GM18861 (cell line): Measurements from ENCODE around the gene RALGAPA2.

Experiments used
- ATAC-seq: cut with Tn5 transposase; IDR thresholded peaks from one replicate; pipeline ENCODE4 v1.9.1; 2021; ENCODE audit not compliant: unreplicated experiment

Gene RALGAPA2

DNA sequence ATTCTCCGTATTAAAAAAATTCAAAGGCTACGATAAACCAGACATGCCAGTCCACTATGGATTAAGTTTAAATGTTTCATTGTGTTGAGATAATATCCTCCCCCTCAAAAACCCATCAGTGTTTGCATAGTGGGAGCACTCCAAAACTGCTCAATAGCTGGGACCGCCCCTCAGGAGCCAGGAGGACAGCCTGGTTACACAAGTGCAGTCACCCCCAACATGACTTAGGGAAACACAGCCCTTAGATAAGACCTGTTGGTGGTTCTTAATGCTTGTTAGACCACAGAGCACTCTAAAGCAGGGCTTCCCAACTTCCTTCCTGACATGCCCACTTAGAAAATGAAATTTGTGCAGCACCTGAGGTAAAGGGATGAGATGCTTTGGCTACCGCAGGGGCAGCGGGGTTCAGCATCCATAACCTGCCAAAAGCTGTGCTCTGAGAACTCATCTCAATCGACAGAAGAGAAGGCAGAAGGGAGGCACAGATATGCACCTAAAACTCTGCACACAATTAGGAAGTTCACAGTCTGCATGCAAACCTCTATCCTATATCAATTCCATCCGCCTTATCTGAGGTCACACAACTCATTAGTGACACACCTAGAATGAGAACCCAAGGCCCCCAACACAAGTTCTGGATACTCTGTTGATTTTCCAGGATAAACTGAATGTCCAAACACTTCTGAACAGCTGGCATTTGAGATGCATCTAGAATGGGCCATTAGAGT lies 74.3 kb downstream of the RALGAPA2 start:
- ATAC-seq, result no peak

DNA sequence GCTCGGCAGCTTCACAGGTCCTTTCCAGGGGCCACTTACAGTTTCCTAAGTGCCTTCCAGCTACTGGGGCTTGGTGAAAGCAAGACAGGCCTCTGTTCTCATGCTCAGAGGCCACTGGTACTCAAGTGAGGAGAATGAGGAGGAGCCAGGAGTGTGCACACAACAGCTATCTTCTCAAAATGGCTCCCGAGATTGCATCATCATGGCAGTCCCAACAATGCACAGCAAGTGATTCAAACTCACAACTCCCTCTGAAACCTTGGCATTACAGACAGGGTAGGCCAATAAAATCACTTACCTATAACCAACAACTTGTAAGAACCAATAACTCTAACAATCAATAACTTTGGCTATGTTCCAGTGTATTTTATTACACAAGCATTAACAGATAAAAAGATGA lies 77.4 kb downstream of the RALGAPA2 start:
- no peak for ATAC-seq

DNA sequence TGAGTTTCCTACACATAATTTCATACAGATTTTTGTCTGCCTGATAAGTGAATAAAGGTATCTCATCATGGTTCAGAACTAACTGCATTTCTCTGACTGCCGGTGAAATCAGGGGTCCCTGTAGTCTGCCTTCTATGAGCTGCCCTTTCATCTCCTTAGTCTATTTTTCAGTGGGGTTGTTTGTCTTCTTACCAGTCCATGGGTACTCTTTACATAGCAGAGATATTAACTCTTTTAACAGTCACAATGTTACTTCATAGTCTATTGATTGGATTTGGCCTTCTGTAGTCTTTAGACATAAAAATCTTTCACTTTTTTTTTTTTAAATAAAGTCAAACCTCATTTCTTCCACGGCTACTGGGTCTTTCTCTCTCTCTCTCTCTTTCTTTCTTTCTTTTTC lies 79.8 kb downstream of the RALGAPA2 start:
- no peak for ATAC-seq

DNA sequence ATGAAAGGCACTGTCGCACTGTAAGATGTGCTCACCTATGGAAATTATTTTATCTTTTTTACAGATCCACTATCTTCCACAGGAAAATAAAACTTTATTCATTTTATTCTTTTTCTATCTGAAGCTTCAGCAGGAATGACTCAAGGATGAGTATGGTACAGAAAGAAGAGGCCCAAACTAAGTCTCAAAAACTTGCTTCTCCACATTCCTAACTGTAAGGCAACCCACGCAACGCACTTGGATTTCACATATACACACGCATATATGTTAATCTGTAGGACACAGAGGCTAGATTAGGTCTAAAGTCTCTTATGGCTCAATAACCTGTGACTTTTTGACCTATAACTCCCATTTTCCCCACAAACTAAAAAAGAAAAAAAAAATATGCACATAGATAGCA lies 81.9 kb downstream of the RALGAPA2 start:
- ATAC-seq, result no peak

DNA sequence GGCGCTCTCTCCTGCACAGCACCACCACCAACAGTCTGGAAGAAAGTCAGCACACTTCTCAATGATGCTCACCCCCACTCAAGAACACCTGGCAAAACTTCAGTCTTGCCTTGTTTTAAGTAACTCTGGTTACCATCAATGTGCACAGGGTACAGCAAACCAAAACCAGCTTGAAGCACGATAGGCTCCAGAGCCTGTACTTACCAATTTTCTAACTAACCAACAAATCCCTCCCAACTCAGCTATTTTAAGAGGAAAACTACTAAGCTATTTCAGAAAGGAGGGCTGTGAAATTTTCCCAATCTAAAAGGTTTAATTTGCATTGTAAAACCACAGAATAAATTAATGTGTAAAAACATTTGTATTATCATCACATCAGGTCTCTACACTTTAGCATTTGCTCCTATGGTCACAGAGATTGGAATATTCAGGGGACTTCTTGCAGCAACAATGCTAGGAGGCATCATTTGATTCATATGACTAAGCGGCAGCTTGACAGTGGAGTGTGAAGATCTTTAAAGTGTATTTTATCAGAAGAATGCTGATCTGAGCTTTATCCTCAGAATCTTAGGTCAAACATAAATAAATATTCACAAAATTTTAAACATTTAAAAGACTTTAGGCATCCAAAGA lies 82.8 kb downstream of the RALGAPA2 start:
- ATAC-seq, result no peak

DNA sequence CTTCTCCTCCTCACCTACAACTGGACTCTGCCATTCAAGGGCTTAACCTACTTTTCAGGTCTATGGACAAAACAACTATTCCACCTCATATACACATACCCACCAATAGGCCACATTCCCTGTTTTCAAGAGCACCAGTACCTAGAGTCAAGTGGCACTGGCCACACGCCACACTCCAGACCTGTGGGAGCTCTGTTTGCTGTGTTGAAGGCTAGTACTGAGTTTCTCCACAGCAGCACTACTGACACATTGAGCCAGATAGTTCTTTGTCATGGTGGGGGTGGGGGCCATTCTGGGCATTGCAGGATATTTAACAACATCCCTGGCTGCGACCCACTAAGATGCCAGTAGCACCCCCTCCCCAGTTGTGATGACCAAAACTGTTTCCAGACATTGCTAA lies 84.1 kb downstream of the RALGAPA2 start:
- no peak for ATAC-seq

DNA sequence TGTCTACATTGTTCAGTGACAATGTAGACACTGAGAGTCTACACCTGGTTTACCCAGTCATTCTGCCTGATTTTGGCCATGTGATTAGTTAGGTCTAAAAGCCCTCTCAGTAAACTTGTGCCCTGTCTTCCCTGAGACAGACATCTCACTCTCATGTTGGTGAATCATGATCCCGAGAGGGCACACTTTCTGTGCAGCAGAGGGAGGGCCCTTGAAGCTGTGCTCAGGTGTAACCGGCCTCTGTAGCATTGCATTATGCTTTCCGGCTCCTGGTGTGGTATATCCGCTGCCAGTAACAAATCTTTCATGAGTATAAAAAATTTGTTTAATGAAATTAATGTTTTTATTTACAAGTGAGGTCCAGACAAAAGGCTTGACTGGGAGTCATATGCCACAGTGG lies 85.0 kb downstream of the RALGAPA2 start:
- no peak for ATAC-seq

DNA sequence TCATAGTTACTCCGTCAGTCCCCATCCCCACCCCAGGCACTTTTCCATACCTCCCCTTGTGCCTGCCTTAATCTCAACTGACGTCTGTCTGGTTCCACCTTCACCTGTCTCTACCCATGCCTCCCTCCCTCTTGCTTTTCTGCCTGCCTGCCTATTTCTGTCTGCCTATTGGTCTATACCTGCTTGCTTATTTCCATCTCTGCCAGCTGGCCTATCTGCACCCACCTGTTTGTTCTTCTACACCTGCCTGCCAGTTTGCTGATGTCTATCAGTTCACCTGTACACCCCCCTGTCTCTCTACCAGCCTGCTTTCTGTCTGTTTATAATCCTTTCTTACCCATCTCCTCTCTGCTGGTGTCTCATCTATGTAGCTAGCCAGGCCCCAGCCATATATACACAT lies 87.5 kb downstream of the RALGAPA2 start:
- no peak for ATAC-seq

DNA sequence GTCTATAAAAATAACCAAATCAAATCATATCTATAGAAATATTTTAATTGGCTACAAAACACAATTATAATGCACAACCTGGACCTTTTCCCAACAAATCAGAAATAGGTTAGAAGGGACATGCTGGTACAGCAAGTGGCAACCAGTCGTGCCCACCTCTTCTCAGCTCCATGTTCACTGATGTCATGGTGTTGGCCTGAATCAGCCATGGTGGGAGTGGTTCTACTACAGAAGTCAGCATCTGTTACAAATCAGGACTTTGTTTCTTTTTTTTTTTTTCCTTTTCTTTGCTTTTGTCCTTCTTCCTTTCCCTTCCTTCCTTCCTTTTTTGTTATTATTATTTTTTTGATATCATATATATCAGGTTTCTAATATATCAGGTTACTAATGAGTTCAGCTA lies 91.2 kb downstream of the RALGAPA2 start:
- no peak for ATAC-seq

DNA sequence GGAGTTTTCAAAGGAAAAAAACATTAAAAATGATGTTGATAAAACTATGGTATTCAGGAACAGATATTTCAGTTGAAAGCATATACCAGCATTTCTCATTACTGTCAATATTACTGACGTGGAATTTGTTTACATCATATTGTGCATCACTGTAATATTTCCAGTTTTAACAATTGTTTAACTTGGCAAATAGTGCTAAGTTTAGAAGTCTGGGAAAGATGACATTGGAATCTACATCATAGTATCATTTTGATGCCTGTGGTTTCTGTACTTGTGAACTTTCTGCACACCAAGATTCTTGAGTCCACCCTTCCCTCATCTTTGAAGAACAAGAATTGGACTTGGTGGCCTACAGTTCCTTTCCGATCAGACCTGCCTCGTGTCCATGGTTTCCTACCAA lies 98.1 kb downstream of the RALGAPA2 start:
- ATAC-seq, result no peak

DNA sequence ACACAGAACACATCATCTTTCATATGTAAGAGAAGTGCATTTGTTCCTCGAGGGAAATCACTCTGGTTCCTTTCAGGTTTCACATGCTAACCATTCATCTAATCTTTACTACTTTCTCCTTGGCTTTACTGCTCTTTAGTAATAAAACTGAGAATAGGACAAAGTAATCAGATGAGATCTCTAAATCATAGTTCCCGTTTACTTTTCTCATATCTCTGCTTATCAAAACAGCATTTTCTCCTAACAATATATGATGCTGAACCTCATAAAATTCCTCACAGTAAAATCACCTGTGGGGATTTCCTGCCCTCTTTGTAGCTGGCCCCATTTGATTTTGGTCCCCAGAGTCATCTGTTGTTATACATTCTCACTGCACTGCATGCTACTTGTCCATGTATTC lies 100.2 kb downstream of the RALGAPA2 start:
- ATAC-seq, result no peak

DNA sequence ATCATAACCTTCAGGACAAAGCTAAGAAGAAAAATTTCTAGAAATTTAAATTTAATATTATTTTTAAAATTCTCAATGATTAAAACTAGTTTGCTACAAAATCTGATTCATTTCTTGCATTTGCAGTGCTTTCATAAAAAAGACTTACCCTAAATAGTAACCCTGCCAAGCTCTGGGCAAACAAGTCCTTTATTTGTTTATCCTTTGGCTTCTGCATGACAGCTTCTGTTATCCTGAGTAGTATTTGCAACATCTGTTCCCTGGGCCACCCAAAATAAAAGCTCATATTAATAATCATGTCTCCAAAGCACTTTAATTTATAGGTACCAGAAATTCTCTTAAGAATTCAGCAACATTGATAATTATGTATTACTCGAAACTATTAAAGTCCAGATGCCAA lies 101.3 kb downstream of the RALGAPA2 start:
- ATAC-seq, result no peak

DNA sequence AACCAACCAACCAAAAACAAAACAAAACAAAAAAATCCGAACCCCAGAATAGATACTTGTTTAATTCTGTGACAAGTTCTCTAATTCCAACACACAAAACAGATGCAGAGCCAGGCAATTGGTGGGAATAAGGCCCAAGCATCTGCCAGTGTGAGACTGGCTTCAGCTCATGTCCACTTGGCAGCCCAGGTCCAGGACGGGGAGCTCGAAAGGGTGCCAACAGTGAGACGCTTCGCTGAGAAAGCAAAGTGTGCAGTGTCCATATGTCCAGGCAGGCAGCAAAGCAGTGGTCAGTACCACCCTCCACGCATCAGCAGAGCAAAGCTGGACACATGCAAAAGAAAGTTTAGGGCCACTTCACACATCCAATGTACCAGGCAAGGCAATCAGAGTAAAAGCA lies 102.9 kb downstream of the RALGAPA2 start:
- no peak for ATAC-seq

DNA sequence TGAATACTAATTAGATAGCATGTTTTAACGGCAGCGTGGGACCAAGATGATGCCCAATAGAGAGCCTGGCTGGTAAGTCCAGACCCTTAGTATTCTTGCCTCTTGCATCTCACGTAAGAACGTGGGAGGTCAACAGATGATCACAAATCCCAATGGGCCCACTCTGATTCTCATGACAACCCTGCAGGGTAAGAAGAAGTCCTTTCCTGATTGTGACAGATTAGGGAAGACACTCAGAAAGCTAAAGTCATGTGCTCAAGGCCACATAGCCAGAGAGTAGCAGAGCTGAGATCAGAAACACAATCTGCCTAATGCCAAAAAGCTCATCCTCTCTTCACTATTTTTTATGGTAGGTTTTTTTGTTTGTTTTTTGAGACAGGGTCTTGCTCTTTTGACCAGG lies 103.8 kb downstream of the RALGAPA2 start:
- no peak for ATAC-seq

DNA sequence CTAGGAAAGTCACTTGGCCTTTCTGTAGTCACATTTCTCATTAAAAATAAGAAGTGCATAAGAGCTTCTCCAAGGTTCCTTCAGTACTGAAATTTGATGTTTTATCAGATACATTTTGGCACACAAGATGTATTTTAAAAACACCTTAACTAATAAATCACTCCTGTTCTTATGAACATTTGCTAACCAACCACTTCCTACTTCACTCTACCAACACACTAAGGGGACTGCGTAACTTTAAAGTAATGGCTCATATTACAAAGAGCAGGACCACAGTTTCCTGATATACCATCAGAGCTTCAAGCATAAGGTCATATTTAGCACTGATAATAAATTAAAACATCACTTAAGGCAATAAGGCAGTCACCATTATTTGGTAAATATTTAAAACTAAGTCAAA lies 104.4 kb downstream of the RALGAPA2 start:
- no peak for ATAC-seq

DNA sequence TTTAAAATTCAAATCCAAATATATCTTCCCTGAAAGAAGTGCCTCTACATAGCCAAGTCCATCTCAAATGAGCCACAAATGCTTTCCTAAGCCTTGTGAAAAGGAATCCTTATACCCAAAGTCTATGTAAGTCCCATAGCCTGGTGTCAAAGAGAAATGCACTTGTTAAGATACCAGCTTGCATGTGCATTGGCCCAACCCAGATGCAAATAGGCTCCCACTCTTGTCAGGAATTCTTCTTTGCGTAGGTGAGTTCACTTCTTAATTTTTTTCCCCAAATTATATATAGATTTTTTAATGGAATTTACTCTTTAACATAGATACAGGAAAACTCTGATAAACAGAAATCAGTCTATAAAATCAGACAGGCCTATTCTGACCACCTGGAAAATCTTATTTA lies 105.6 kb downstream of the RALGAPA2 start:
- no peak for ATAC-seq

DNA sequence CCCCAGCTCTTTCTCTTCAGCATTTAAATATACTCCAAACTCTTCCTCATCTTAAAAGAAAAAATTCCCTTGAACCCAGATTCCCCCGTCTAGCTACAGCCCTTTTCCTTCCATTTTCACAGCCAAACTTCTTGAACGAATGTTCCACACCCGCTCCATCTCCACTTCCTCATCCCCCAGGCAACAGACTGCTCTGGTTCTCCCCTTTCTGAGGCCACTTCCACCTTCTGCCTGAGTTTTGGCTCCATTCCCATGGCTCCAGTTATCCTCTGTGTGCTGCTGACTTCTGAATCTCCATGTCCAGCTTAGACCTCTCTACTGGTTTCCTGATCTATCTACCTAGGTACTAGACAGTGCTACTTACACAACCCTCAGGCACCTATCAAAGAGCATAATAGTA lies 106.4 kb downstream of the RALGAPA2 start:
- no peak for ATAC-seq

DNA sequence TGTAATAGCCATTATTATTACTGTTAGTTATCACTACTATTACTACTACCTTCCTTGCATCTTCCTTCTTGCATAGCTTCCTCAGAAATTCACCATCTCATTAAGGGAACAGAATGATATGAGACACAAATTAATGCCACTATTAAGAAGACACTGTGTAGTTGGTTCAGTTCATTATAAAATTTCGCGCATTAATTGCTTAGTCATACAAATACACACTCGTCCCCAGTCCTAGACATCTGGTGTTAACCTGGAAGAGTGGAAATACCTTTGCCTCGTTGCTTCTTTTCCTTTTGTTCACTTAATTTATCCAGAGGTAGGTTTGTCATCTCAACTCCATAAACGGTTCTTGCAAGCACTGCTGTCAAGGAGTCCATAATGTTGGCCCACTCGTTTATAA lies 107.5 kb downstream of the RALGAPA2 start:
- no peak for ATAC-seq

DNA sequence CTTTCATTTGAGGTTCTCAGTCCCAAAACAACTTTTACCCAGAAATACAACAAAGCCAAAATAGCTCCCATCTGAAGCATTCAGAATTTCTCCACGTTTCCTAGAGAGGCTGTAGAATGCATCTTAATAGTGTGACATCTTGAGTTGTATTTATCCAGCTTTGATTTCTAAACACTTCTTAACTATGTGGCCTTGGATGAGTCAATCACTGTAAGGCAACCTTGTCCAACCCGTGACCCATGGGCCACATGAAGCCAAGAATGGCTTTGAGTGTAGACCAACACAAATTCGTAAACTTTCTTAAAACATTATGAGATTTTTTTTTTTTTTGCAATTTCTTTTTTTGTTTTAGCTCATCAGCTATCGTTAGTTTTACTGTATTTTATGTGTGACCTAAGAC lies 108.1 kb downstream of the RALGAPA2 start:
- no peak for ATAC-seq

DNA sequence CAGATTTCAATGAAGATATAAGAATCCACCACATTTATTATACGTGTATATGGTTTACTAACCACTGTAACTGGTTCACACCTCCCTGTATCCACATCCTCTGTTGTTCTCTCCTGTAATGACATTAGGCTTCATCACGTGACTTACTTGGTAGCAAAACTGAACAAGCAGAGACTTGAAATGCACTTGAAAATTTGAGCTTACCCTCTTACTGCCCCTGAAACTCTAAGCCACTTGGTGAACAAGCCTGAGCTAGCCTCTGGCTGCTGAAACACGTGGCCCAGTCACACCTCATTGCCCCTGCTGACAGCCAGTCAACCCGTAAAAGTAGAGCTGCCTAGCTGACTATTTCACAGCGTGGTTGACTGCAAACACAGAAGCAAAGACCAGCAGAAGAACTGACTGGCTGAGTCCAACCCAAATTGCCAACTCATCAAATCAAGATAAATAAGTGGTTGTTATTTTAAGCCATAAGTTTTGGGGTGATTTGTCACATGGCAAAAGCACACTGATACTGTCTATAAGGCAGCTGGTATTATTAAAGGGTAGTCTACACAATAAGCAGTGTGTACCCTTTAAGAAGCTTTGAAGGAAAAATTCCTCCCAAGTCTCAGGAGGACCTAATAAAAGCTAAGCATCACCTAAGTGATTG lies 109.0 kb downstream of the RALGAPA2 start:
- peak; percentile 95 for ATAC-seq

DNA sequence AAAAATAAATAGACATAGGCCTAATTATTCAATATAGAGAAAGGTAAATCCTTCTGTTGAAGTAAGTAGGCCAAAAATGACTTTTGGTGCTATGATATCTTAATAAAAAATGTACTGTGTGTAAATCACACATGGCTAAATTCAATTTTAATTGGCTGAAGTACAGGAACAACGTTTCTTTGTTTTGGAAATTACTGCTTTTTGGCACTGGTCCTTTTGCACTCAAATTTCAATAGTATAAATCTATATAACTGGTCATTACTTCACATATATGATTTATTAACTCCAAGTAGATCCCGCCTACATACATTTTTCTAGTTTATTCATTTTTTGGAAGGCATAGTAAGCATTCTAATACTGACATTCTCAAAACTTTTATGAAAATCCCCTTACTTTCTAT lies 114.5 kb downstream of the RALGAPA2 start:
- no peak for ATAC-seq

DNA sequence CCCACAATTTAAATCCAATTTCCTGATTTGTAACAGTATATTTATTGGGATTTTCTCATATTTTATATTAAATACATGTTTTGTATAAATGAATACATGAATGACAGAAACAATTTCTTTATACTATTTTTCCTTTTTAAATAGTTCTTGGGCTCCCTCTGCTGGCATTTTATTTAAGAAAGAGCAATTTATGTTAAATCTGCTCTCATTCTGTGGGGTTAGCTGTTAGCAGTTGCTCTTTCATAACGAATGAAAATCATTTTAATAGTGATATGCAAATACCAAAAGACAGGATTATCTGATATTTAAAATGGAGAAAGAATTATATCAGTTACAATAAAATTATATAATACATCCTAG lies 118.3 kb downstream of the RALGAPA2 start:
- ATAC-seq, result no peak
